PC-9 (cell line): Measurements from ENCODE around the gene EGFR.

ENCODE experiments used
- CTCF ChIP-seq: fragments of 200-600 bp; sonication (generic); conservative IDR thresholded peaks from 2 replicates; pipeline ENCODE4 v1.6.1; 2017; ENCODE audit warnings: mixed run types, antibody characterized with exemption, mild to moderate bottlenecking, moderate library complexity
- EZH2 ChIP-seq: fragments of 200-600 bp; sonication (generic); IDR thresholded peaks from 2 replicates; pipeline ENCODE4 v1.8.0; 2017; ENCODE audit warnings: antibody characterized with exemption, low read depth

GRCh38 chr7:55052741-55053427, 34.1 kb downstream of the EGFR start:
- TF ChIP-seq CTCF (no peak), EZH2 (no peak)
